WTC11 (cell line): ENCODE results near the gene TRIM47. TPM values are rescaled to one million over a fixed set of nuclear protein-coding genes. Genes with fewer than 3 reads are reported as not detected.

Experiments
- ATAC-seq: fragments of 200-7000 bp; cut with Tn5 transposase; 2 replicates; pipeline ENCODE4 v1.10.0; 2021; ENCODE audit warnings: mild to moderate bottlenecking, moderate library complexity
- CTCF ChIA-PET: fragments of 300-600 bp; sonication (Branson Sonifier 250); formaldehyde crosslinking; loops from one replicate; lab custom pipeline; 2021; ENCODE audit warnings: antibody characterized with exemption; lab: Charles Lee
- POLR2A ChIA-PET: fragments of 350-600 bp; sonication (Branson Sonifier 250); formaldehyde crosslinking; loops from one replicate; lab custom pipeline; 2021; ENCODE audit warnings: antibody characterized with exemption; lab: Charles Lee
- DNase-seq: peaks from one replicate; pipeline ENCODE4 v3.0.0; 2021; ENCODE audit warnings: low spot score
- H3K27ac Mint-ChIP-seq: 2 replicates; pipeline ENCODE4 v1.8.0; 2021; ENCODE audit warnings: mixed read lengths
- H3K27me3 Mint-ChIP-seq: 2 replicates; pipeline ENCODE4 v1.8.0; 2021; ENCODE audit warnings: low read depth, mild to moderate bottlenecking, moderate library complexity, mixed read lengths
- H3K36me3 Mint-ChIP-seq: 2 replicates; pipeline ENCODE4 v1.8.0; 2021; ENCODE audit warnings: mixed read lengths
- H3K4me1 Mint-ChIP-seq: 2 replicates; pipeline ENCODE4 v1.8.0; 2022; ENCODE audit warnings: mixed read lengths
- H3K4me3 Mint-ChIP-seq: 2 replicates; pipeline ENCODE4 v1.8.0; 2021; ENCODE audit warnings: mild to moderate bottlenecking, moderate library complexity, mixed read lengths
- H3K9me3 Mint-ChIP-seq: 2 replicates; pipeline ENCODE4 v1.8.0; 2021; ENCODE audit warnings: mixed read lengths
- ATF1 ChIP-seq: sonication (generic); formaldehyde crosslinking; IDR thresholded peaks from 2 replicates; pipeline ENCODE4 v1.8.1; 2023; ENCODE audit warnings: mild to moderate bottlenecking, moderate library complexity, missing genetic modification reagents
- FOXP1 ChIP-seq: sonication (generic); formaldehyde crosslinking; IDR thresholded peaks from 2 replicates; pipeline ENCODE4 v1.8.0; 2022; ENCODE audit warnings: missing genetic modification reagents, mild to moderate bottlenecking, moderate library complexity, borderline replicate concordance
- GTF2I ChIP-seq: fragments of 250-450 bp; sonication (Bioruptor Pico); conservative IDR thresholded peaks from 2 replicates; pipeline ENCODE4 v1.4.0; 2021; ENCODE audit warnings: mild to moderate bottlenecking
- NFE2L1 ChIP-seq: sonication (generic); formaldehyde crosslinking; IDR thresholded peaks from 2 replicates; pipeline ENCODE4 v1.8.1; 2023; ENCODE audit warnings: missing genetic modification reagents
- NR2C2 ChIP-seq: sonication (generic); formaldehyde crosslinking; IDR thresholded peaks from 2 replicates; pipeline ENCODE4 v1.8.0; 2022; ENCODE audit warnings: mild to moderate bottlenecking, missing genetic modification reagents
- ZNF263 ChIP-seq: sonication (generic); formaldehyde crosslinking; IDR thresholded peaks from 2 replicates; pipeline ENCODE4 v1.8.1; 2022; ENCODE audit warnings: low read depth, mild to moderate bottlenecking, moderate library complexity, missing genetic modification reagents
- total RNA-seq: library from RNA; stranded (reverse); gene quantifications from 3 replicates; pipeline ENCODE4 v1.2.3, GENCODE V29; 2021
- TF ChIP-seq, protein P1 (sequence below): sonication (generic); formaldehyde crosslinking; IDR thresholded peaks from 2 replicates; pipeline ENCODE4 v1.8.1; 2023; ENCODE audit warnings: mild to moderate bottlenecking, missing genetic modification reagents
- TF ChIP-seq, protein P2 (sequence below): sonication (generic); formaldehyde crosslinking; IDR thresholded peaks from 2 replicates; pipeline ENCODE4 v1.8.0; 2022; ENCODE audit warnings: mild to moderate bottlenecking, missing genetic modification reagents
- TF ChIP-seq, protein P3 (sequence below): sonication (generic); formaldehyde crosslinking; IDR thresholded peaks from 2 replicates; pipeline ENCODE4 v1.8.1; 2022; ENCODE audit warnings: missing genetic modification reagents, borderline replicate concordance
- TF ChIP-seq, protein P4 (sequence below): fragments of 250-450 bp; sonication (Bioruptor Pico); IDR thresholded peaks from 2 replicates; pipeline ENCODE4 v1.9.0; 2021; ENCODE audit warnings: mild to moderate bottlenecking
- TF ChIP-seq, protein P5 (sequence below): sonication (generic); formaldehyde crosslinking; IDR thresholded peaks from 2 replicates; pipeline ENCODE4 v1.8.1; 2023; ENCODE audit warnings: mild to moderate bottlenecking, missing genetic modification reagents, borderline replicate concordance

TRIM47 gene
- total RNA-seq, 1 experiment from 2014 or later = 10.0 TPM

DNA sequence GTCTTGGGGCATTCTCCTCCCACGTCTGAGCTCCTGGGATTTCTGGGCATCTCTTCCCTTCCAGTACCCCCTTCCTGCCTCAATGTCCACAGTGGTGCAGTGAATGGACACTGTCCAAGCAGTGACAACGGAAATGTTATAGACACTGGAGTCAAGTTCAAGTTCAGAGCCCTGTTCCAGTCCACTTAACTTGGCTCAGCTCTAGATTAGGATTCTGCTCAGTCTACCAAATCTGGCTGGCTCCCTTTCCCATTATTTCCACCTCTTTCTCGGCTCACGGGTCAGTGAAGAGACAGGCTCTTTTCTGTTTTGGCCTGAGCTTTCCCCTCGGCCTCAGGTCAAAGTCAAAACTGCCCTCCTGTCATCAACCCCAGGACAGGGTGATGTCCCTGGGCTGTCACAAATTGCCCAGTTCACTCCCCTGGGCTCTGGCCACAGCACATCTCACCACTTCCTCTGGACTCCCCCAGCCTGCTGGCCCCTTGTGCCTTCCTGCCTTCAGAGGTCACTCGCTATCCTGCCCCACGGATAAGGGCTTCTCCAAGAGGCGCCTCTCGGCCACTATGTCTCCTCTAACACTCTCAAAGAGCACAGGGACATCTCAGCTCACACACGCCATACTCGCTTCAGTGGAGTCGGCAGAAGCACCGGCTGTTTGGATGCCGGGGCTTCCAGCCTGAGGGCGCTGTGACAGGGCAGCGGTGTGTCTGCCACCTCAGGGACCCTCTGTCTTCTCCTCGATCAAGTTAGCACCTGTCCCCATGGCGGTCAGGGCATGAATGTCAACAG lies 44.0 kb upstream of the TRIM47 start:
- TF ChIP-seq, protein P1, sequence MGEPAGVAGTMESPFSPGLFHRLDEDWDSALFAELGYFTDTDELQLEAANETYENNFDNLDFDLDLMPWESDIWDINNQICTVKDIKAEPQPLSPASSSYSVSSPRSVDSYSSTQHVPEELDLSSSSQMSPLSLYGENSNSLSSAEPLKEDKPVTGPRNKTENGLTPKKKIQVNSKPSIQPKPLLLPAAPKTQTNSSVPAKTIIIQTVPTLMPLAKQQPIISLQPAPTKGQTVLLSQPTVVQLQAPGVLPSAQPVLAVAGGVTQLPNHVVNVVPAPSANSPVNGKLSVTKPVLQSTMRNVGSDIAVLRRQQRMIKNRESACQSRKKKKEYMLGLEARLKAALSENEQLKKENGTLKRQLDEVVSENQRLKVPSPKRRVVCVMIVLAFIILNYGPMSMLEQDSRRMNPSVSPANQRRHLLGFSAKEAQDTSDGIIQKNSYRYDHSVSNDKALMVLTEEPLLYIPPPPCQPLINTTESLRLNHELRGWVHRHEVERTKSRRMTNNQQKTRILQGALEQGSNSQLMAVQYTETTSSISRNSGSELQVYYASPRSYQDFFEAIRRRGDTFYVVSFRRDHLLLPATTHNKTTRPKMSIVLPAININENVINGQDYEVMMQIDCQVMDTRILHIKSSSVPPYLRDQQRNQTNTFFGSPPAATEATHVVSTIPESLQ (CRISPR knock-in tag) = no peak
- TF ChIP-seq NFE2L1 (CRISPR knock-in tag) = no peak
- TF ChIP-seq, protein P2, sequence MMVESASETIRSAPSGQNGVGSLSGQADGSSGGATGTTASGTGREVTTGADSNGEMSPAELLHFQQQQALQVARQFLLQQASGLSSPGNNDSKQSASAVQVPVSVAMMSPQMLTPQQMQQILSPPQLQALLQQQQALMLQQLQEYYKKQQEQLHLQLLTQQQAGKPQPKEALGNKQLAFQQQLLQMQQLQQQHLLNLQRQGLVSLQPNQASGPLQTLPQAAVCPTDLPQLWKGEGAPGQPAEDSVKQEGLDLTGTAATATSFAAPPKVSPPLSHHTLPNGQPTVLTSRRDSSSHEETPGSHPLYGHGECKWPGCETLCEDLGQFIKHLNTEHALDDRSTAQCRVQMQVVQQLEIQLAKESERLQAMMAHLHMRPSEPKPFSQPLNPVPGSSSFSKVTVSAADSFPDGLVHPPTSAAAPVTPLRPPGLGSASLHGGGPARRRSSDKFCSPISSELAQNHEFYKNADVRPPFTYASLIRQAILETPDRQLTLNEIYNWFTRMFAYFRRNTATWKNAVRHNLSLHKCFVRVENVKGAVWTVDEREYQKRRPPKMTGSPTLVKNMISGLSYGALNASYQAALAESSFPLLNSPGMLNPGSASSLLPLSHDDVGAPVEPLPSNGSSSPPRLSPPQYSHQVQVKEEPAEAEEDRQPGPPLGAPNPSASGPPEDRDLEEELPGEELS = no peak
- DNase-seq (no peak), ATAC-seq (no peak)
- H3K4me3 Mint-ChIP-seq = no peak overlapping the region
- CTCF ChIA-PET = interaction anchor here (0.6 kb wide), 1 partner anchor 84 kb away, joined by 3 read pairs; no protein-coding TSS in a partner anchor
- no peaks in the 10 kb centered on the region for H3K27me3 Mint-ChIP-seq
- H3K9me3 Mint-ChIP-seq = no peaks in the 10 kb centered on the region
- H3K27ac Mint-ChIP-seq = peak overlapping the region; percentile 70; the same call in 1 of the 2 replicates
- POLR2A ChIA-PET = no interaction called here
- H3K4me1 Mint-ChIP-seq = no peaks in the 10 kb centered on the region
- peaks cover 2% of the 10 kb centered on the region; the same call in 1 of the 2 replicates for H3K36me3 Mint-ChIP-seq

DNA sequence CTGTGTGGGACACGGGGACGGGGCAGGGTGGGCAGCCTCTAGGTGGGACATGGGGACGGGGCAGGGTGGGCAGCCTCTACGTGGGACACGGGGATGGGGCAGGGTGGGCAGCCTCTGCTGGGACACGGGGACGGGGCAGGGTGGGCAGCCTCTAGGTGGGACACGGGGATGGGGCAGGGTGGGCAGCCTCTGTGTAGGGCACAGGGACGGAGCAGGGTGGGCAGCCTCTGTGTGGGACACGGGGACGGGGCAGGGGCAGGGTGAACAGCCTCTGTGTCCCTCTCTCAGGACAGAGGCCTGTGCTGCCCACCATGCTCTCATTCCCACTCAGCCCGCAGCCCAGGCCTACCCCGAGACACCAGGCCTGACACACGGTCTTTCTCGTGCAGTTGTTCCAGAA lies 43.2 kb upstream of the TRIM47 start:
- CTCF ChIA-PET = interaction anchor here (7.4 kb wide), 1 partner anchor 16 kb away, joined by 53 read pairs; the partner anchor contains the start of gene MRPL38
- no peaks in the 10 kb centered on the region for H3K4me1 Mint-ChIP-seq

More for the DNA sequence above, 43.2 kb upstream of the TRIM47 start:
- no peak for TF ChIP-seq GTF2I
- TF ChIP-seq ATF1 (CRISPR knock-in tag) = no peak
- no peak for TF ChIP-seq NR2C2 (CRISPR knock-in tag)
- TF ChIP-seq, protein P3, sequence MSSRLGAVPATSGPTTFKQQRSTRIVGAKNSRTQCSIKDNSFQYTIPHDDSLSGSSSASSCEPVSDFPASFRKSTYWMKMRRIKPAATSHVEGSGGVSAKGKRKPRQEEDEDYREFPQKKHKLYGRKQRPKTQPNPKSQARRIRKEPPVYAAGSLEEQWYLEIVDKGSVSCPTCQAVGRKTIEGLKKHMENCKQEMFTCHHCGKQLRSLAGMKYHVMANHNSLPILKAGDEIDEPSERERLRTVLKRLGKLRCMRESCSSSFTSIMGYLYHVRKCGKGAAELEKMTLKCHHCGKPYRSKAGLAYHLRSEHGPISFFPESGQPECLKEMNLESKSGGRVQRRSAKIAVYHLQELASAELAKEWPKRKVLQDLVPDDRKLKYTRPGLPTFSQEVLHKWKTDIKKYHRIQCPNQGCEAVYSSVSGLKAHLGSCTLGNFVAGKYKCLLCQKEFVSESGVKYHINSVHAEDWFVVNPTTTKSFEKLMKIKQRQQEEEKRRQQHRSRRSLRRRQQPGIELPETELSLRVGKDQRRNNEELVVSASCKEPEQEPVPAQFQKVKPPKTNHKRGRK = no peak
- no peak for TF ChIP-seq ZNF263 (CRISPR knock-in tag)
- TF ChIP-seq FOXP1 (CRISPR knock-in tag) = no peak
- TF ChIP-seq, protein P4, sequence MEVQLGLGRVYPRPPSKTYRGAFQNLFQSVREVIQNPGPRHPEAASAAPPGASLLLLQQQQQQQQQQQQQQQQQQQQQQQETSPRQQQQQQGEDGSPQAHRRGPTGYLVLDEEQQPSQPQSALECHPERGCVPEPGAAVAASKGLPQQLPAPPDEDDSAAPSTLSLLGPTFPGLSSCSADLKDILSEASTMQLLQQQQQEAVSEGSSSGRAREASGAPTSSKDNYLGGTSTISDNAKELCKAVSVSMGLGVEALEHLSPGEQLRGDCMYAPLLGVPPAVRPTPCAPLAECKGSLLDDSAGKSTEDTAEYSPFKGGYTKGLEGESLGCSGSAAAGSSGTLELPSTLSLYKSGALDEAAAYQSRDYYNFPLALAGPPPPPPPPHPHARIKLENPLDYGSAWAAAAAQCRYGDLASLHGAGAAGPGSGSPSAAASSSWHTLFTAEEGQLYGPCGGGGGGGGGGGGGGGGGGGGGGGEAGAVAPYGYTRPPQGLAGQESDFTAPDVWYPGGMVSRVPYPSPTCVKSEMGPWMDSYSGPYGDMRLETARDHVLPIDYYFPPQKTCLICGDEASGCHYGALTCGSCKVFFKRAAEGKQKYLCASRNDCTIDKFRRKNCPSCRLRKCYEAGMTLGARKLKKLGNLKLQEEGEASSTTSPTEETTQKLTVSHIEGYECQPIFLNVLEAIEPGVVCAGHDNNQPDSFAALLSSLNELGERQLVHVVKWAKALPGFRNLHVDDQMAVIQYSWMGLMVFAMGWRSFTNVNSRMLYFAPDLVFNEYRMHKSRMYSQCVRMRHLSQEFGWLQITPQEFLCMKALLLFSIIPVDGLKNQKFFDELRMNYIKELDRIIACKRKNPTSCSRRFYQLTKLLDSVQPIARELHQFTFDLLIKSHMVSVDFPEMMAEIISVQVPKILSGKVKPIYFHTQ (CRISPR knock-in tag) = no peak
- TF ChIP-seq, protein P2 = no peak
- TF ChIP-seq, protein P5, sequence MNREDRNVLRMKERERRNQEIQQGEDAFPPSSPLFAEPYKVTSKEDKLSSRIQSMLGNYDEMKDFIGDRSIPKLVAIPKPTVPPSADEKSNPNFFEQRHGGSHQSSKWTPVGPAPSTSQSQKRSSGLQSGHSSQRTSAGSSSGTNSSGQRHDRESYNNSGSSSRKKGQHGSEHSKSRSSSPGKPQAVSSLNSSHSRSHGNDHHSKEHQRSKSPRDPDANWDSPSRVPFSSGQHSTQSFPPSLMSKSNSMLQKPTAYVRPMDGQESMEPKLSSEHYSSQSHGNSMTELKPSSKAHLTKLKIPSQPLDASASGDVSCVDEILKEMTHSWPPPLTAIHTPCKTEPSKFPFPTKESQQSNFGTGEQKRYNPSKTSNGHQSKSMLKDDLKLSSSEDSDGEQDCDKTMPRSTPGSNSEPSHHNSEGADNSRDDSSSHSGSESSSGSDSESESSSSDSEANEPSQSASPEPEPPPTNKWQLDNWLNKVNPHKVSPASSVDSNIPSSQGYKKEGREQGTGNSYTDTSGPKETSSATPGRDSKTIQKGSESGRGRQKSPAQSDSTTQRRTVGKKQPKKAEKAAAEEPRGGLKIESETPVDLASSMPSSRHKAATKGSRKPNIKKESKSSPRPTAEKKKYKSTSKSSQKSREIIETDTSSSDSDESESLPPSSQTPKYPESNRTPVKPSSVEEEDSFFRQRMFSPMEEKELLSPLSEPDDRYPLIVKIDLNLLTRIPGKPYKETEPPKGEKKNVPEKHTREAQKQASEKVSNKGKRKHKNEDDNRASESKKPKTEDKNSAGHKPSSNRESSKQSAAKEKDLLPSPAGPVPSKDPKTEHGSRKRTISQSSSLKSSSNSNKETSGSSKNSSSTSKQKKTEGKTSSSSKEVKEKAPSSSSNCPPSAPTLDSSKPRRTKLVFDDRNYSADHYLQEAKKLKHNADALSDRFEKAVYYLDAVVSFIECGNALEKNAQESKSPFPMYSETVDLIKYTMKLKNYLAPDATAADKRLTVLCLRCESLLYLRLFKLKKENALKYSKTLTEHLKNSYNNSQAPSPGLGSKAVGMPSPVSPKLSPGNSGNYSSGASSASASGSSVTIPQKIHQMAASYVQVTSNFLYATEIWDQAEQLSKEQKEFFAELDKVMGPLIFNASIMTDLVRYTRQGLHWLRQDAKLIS = no peak
- H3K9me3 Mint-ChIP-seq = no peaks in the 10 kb centered on the region
- H3K27me3 Mint-ChIP-seq = no peaks in the 10 kb centered on the region
- DNase-seq = no peak
- POLR2A ChIA-PET = no interaction called here
- H3K4me3 Mint-ChIP-seq = no peak overlapping the region
- H3K27ac Mint-ChIP-seq = no peak overlapping the region
- ATAC-seq = no peak
- peaks cover 5% of the 10 kb centered on the region for H3K36me3 Mint-ChIP-seq
